Measurements from ENCODE around the gene RBBP5. TPM values are rescaled to one million over a fixed set of nuclear protein-coding genes. Genes with fewer than 3 reads are reported as not detected.
A peak's percentile ranks its signal among the peaks of the same experiment; 100 is the strongest.
"Not testable (repeated sequence)": the region's sequence is repeated elsewhere in the genome, so short reads cannot be mapped to it uniquely, and the experiment has no call there.

The RBBP5 gene, protein sequence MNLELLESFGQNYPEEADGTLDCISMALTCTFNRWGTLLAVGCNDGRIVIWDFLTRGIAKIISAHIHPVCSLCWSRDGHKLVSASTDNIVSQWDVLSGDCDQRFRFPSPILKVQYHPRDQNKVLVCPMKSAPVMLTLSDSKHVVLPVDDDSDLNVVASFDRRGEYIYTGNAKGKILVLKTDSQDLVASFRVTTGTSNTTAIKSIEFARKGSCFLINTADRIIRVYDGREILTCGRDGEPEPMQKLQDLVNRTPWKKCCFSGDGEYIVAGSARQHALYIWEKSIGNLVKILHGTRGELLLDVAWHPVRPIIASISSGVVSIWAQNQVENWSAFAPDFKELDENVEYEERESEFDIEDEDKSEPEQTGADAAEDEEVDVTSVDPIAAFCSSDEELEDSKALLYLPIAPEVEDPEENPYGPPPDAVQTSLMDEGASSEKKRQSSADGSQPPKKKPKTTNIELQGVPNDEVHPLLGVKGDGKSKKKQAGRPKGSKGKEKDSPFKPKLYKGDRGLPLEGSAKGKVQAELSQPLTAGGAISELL
- 5.2 TPM for polyA plus RNA-seq (2012; ENCODE audit: low read depth, missing spikeins)

DNA sequence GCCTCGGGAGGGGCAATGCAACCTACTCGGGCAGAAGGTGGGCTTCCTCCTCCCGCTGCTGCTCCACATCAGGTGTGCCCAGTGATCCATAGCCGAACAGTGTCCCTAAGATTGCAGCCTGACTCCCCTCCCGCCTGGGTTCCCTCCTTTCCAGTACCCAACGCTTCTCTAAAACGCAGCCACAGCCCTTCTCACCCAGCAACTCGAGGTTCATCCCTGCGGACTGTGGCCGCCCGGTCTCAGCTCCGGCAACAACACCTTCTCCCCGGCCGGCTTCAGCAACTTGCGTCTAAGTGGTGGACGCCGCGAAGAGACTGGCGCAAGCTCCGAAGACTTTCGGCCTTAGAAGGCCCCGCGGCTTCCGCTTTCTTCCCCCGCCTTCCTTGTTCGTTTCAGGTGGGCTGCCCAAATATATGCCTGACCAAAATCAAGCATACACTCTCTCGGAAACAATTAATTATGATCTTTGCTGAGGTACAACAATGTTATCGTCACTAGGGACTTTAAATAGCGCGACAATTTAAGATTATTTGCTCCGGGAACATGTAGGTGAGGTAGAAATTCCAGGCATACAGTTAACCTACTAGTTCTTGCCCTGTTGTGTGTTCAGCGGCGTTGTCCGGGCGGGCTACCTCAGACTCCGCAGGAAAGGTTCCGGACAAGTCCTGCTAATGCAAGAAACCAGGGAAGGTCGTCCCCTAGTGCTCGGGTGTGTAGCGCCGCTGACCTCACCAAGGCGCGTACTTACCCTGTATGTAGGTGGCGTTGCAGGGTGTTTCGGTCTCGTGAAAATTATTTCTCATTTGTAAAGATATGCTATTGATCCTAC lies at the start of gene RBBP5:
Gene RBBP5 (minus strand): TSS at position 319 of the 829 bp plus-strand sequence. CDS start 105 bp downstream, at position 214.
- DNase-seq (ENCODE audit: insufficient read length, low spot score) = peak; percentile 69
- TF ChIP-seq POU2F2 (IDR thresholded peaks at IDR 0.05; ENCODE audit: low read depth, low read length) (peak; percentile 94), POLR2A (IDR thresholded peaks at IDR 0.05; ENCODE audit: low read depth, low read length) (peak; percentile 98), SPI1 (IDR thresholded peaks at IDR 0.05; ENCODE audit: low read depth, low read length) (peak; percentile 84), POLR2AphosphoS5 (IDR thresholded peaks at IDR 0.05; ENCODE audit: low read depth, low read length) (peak; percentile 98), PAX5 (IDR thresholded peaks at IDR 0.05; ENCODE audit: insufficient read depth, low read length, severe bottlenecking) (peak; percentile 58), TAF1 (IDR thresholded peaks at IDR 0.05; ENCODE audit: low read depth, low read length) (peak; percentile 90)
- peak; percentile 88 for FAIRE-seq

GRCh38 chr1:205171369-205171768 lies 49.6 kb upstream of the RBBP5 start:
- TF ChIP-seq SPI1 (IDR thresholded peaks at IDR 0.05; ENCODE audit: low read depth, low read length) = no peak
- no peak for TF ChIP-seq POU2F2 (IDR thresholded peaks at IDR 0.05; ENCODE audit: low read depth, low read length)
- no peak for TF ChIP-seq TAF1 (IDR thresholded peaks at IDR 0.05; ENCODE audit: low read depth, low read length)
- no peak for TF ChIP-seq POLR2A (IDR thresholded peaks at IDR 0.05; ENCODE audit: low read depth, low read length)
- no peak for TF ChIP-seq PAX5 (IDR thresholded peaks at IDR 0.05; ENCODE audit: insufficient read depth, low read length, severe bottlenecking)
- no peak for TF ChIP-seq POLR2AphosphoS5 (IDR thresholded peaks at IDR 0.05; ENCODE audit: low read depth, low read length)
- FAIRE-seq (no peak), DNase-seq (ENCODE audit: insufficient read length, low spot score) (no peak)

GRCh38 chr1:205170532-205171269 lies 48.9 kb upstream of the RBBP5 start:
- no peak for DNase-seq (ENCODE audit: insufficient read length, low spot score)
- TF ChIP-seq POU2F2 (IDR thresholded peaks at IDR 0.05; ENCODE audit: low read depth, low read length) (no peak), PAX5 (IDR thresholded peaks at IDR 0.05; ENCODE audit: insufficient read depth, low read length, severe bottlenecking) (no peak), SPI1 (IDR thresholded peaks at IDR 0.05; ENCODE audit: low read depth, low read length) (no peak), POLR2AphosphoS5 (IDR thresholded peaks at IDR 0.05; ENCODE audit: low read depth, low read length) (no peak), TAF1 (IDR thresholded peaks at IDR 0.05; ENCODE audit: low read depth, low read length) (no peak), POLR2A (IDR thresholded peaks at IDR 0.05; ENCODE audit: low read depth, low read length) (no peak)
- peak; percentile 31 for FAIRE-seq

GRCh38 chr1:205169248-205169647 lies 47.5 kb upstream of the RBBP5 start:
- no peak for DNase-seq (ENCODE audit: insufficient read length, low spot score)
- TF ChIP-seq SPI1 (IDR thresholded peaks at IDR 0.05; ENCODE audit: low read depth, low read length) (no peak), TAF1 (IDR thresholded peaks at IDR 0.05; ENCODE audit: low read depth, low read length) (no peak), POLR2A (IDR thresholded peaks at IDR 0.05; ENCODE audit: low read depth, low read length) (no peak), POLR2AphosphoS5 (IDR thresholded peaks at IDR 0.05; ENCODE audit: low read depth, low read length) (no peak), PAX5 (IDR thresholded peaks at IDR 0.05; ENCODE audit: insufficient read depth, low read length, severe bottlenecking) (no peak), POU2F2 (IDR thresholded peaks at IDR 0.05; ENCODE audit: low read depth, low read length) (no peak)
- FAIRE-seq = no peak

- TF ChIP-seq POLR2AphosphoS5 (IDR thresholded peaks at IDR 0.05; ENCODE audit: low read depth, low read length) = no peak
- TF ChIP-seq POLR2A (IDR thresholded peaks at IDR 0.05; ENCODE audit: low read depth, low read length) = no peak
- no peak for TF ChIP-seq SPI1 (IDR thresholded peaks at IDR 0.05; ENCODE audit: low read depth, low read length)
- TF ChIP-seq PAX5 (IDR thresholded peaks at IDR 0.05; ENCODE audit: insufficient read depth, low read length, severe bottlenecking) = no peak
- TF ChIP-seq TAF1 (IDR thresholded peaks at IDR 0.05; ENCODE audit: low read depth, low read length) = no peak
- TF ChIP-seq POU2F2 (IDR thresholded peaks at IDR 0.05; ENCODE audit: low read depth, low read length) = no peak
- FAIRE-seq (no peak), DNase-seq (ENCODE audit: insufficient read length, low spot score) (no peak)
Observed at GRCh38 chr1:205168291-205168690, 46.5 kb upstream of the RBBP5 start.

GRCh38 chr1:205162301-205162700 lies 40.5 kb upstream of the RBBP5 start:
- no peak for DNase-seq (ENCODE audit: insufficient read length, low spot score)
- TF ChIP-seq POLR2AphosphoS5 (IDR thresholded peaks at IDR 0.05; ENCODE audit: low read depth, low read length) (no peak), PAX5 (IDR thresholded peaks at IDR 0.05; ENCODE audit: insufficient read depth, low read length, severe bottlenecking) (no peak), POU2F2 (IDR thresholded peaks at IDR 0.05; ENCODE audit: low read depth, low read length) (no peak), TAF1 (IDR thresholded peaks at IDR 0.05; ENCODE audit: low read depth, low read length) (no peak)
- no peak for FAIRE-seq

DNA sequence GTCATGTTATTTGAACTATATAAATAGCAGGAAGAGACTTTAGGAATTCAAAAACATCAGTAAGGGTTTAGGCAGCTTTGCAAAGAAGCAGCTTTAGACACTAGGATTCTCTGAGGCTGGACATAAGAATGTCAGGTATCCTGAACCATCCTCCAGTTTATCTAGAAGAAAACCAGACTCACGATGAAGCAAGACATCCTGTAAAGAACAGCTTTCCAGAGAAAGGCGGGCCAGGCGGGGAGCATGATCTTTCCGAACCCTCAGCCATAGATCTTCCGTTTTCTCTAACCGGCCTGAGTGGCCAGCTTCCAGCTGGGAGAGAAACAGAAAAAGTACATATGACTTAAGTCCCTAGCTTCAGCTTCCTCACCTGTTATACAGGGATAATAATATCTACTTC lies 39.3 kb upstream of the RBBP5 start:
- DNase-seq (ENCODE audit: insufficient read length, low spot score) = no peak
- no peak for FAIRE-seq
- TF ChIP-seq POLR2A (IDR thresholded peaks at IDR 0.05; ENCODE audit: low read depth, low read length) = no peak
- no peak for TF ChIP-seq SPI1 (IDR thresholded peaks at IDR 0.05; ENCODE audit: low read depth, low read length)
- TF ChIP-seq PAX5 (IDR thresholded peaks at IDR 0.05; ENCODE audit: insufficient read depth, low read length, severe bottlenecking) = no peak
- TF ChIP-seq POLR2AphosphoS5 (IDR thresholded peaks at IDR 0.05; ENCODE audit: low read depth, low read length) = no peak
- TF ChIP-seq POU2F2 (IDR thresholded peaks at IDR 0.05; ENCODE audit: low read depth, low read length) = no peak
- no peak for TF ChIP-seq TAF1 (IDR thresholded peaks at IDR 0.05; ENCODE audit: low read depth, low read length)

GRCh38 chr1:205158048-205158616 lies 36.4 kb upstream of the RBBP5 start:
- DNase-seq (ENCODE audit: insufficient read length, low spot score) (no peak), FAIRE-seq (no peak)
- TF ChIP-seq SPI1 (IDR thresholded peaks at IDR 0.05; ENCODE audit: low read depth, low read length) (no peak), PAX5 (IDR thresholded peaks at IDR 0.05; ENCODE audit: insufficient read depth, low read length, severe bottlenecking) (no peak), TAF1 (IDR thresholded peaks at IDR 0.05; ENCODE audit: low read depth, low read length) (no peak), POLR2AphosphoS5 (IDR thresholded peaks at IDR 0.05; ENCODE audit: low read depth, low read length) (no peak), POLR2A (IDR thresholded peaks at IDR 0.05; ENCODE audit: low read depth, low read length) (no peak), POU2F2 (IDR thresholded peaks at IDR 0.05; ENCODE audit: low read depth, low read length) (no peak)

- not testable (repeated sequence) for FAIRE-seq; DNase-seq (ENCODE audit: insufficient read length, low spot score)
Observed at GRCh38 chr1:205155665-205156377, 34.0 kb upstream of the RBBP5 start.
